Stomach (tissue), 9 donors: ENCODE data around the gene RFX2. TPM values are rescaled to one million over a fixed set of nuclear protein-coding genes. Genes with fewer than 3 reads are reported as not detected.
"Not testable (repeated sequence)": the region's sequence is repeated elsewhere in the genome, so short reads cannot be mapped to it uniquely, and the experiment has no call there.

Experiments used
- DNase-seq, 2 donors: peaks; one replicate each; pipeline versions ENCODE4 v3.0.0 to v3.0.0-alpha.2; 2013 to 2019
- H3K27ac ChIP-seq, 5 donors: fragments of 200-600 bp in 4 of 5; sonication (generic) in 4 of 5; one replicate each; pipeline ENCODE4 v1.5.1; 2013 to 2019; ENCODE audit warnings: mild to moderate bottlenecking in 1 of 5, moderate library complexity in 1 of 5
- H3K27me3 ChIP-seq, 3 donors: fragments of 200-600 bp; sonication (generic); one replicate each; pipeline ENCODE4 v1.5.1; 2017 to 2019; ENCODE audit warnings: mixed run types in 1 of 3
- H3K36me3 ChIP-seq, 4 donors: fragments of 200-600 bp; sonication (generic); 1 replicate in 3 of 4; 2 replicates in 1 of 4; pipeline ENCODE4 v1.5.1; 2016 to 2019
- H3K4me1 ChIP-seq, 4 donors: fragments of 200-600 bp; sonication (generic); one replicate each; pipeline ENCODE4 v1.5.1; 2016 to 2019
- H3K4me3 ChIP-seq, 4 donors: fragments of 200-600 bp; sonication (generic) in 3 of 4; one replicate each; pipeline ENCODE4 v1.5.1; 2016 to 2019; ENCODE audit warnings: mild to moderate bottlenecking in 1 of 4
- H3K9me3 ChIP-seq, 4 donors: fragments of 200-600 bp; sonication (generic); one replicate each; pipeline ENCODE4 v1.5.1; 2016 to 2019
- CTCF ChIP-seq, 7 experiments: fragments of 450-650 bp in 4 of 7; fragments of 200-600 bp in 3 of 7; sonication (generic) in 3 of 7; IDR thresholded peaks; one replicate each; pipeline ENCODE4 v1.5.1; 2016 to 2019; ENCODE audit warnings: antibody characterized with exemption in 7 of 7, control low read depth in 2 of 7, mild to moderate bottlenecking in 1 of 7
- EP300 ChIP-seq: sonication (generic); formaldehyde crosslinking; IDR thresholded peaks from one replicate; pipeline ENCODE4 v1.6.1; 2017; ENCODE audit warnings: antibody characterized with exemption
- POLR2A ChIP-seq, 4 donors: fragments of 450-650 bp; IDR thresholded peaks; one replicate each; pipeline ENCODE4 v1.6.1; 2016; ENCODE audit warnings: antibody characterized with exemption in 4 of 4, control low read depth in 2 of 4, mild to moderate bottlenecking in 1 of 4, moderate library complexity in 1 of 4
- POLR2AphosphoS5 ChIP-seq, 3 donors: sonication (generic); formaldehyde crosslinking; IDR thresholded peaks; one replicate each; pipeline ENCODE4 v1.6.1; 2016; ENCODE audit warnings: antibody characterized with exemption in 3 of 3
- WGBS, 5 donors: extraction: QIAGEN DNeasy Blood & Tissue Kit in 3 of 5; methylation state at CpG; one replicate each; pipeline versions ENCODE4 v1.1.5 to v1.1.7; 2013 to 2018; 5-methylcytosine and 5-hydroxymethylcytosine counted together
- intact Hi-C: fragments of 100-400 bp; cut with DNase I; formaldehyde crosslinking; loops from one replicate; pipeline ENCODE4 v1.15.1; 2023; ENCODE audit warnings: low total_unique reads
- polyA plus RNA-seq, 3 donors: library from polyadenylated mRNA; stranded (reverse); fragments of 200-250 nt; gene quantifications; one replicate each; pipeline ENCODE4 v1.2.3, GENCODE V29; 2013
- total RNA-seq, 5 donors: library from RNA; depleted of rRNA; stranded (reverse); fragments of >200 nt; gene quantifications; one replicate each; pipeline versions ENCODE4 v1.1.0 to v1.2.3, GENCODE V29; 2014 to 2016
- donor health status: healthy with polysubstance abuse.
- donor health status: Bipolar disorder and iron deficiency.
- donor health status: healthy.

The RFX2 gene
- total and polyA plus RNA-seq, 8 donors: 1.2 to 123 (median 8.0) TPM

GRCh38 chr19:6010107-6010506 is 100.2 kb downstream of the RFX2 start:
- H3K36me3 ChIP-seq: peaks cover 3 to 80% (median 62%) of the 10 kb centered on the region in 4 donors
- no peak overlapping the region for H3K4me3 ChIP-seq
- intact Hi-C loops: no loop called here
- no peak overlapping the region for H3K27ac ChIP-seq
- no peaks in the 10 kb centered on the region for H3K9me3 ChIP-seq
- no peaks in the 10 kb centered on the region for H3K4me1 ChIP-seq
- no peak for DNase-seq
- TF ChIP-seq CTCF (IDR thresholded peaks at IDR 0.05) (no peak), POLR2AphosphoS5 (IDR thresholded peaks at IDR 0.05) (no peak), POLR2A (IDR thresholded peaks at IDR 0.05) (no peak), EP300 (no peak)
- no peaks in the 10 kb centered on the region for H3K27me3 ChIP-seq
- WGBS, 5 donors: 91 to 95% (median 94%) methylated on average over 8 to 16 of the region's 16 CpGs

DNA sequence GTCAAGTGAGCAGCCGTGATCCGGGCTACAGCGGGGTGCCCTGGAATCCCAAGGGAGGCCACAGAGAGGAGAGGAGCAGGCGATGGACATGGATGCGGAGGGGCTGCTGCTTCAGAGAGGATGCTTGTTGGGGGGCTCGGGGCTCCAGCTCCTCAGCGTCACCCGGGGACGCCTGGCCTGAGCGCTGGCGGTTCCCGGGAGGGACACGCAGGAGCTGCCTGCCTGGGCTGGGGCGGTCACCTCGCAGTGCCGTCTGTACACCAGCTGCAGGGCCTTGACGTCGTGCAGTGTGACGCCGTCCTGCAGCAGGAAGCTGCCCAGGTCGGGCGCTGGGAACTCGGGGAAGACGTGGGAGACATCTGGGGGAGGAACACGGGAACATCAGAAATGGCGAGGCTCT is 102.4 kb downstream of the RFX2 start:
- DNase-seq: no peak
- intact Hi-C loops: no loop called here
- peaks cover 3 to 90% (median 73%) of the 10 kb centered on the region in 4 donors for H3K36me3 ChIP-seq
- 85 to 90% (median 89%) methylated on average over 26 of the region's 26 CpGs for WGBS, 5 donors
- H3K4me1 ChIP-seq: no peaks in the 10 kb centered on the region
- no peaks in the 10 kb centered on the region for H3K27me3 ChIP-seq
- TF ChIP-seq POLR2AphosphoS5 (IDR thresholded peaks at IDR 0.05) (no peak), CTCF (IDR thresholded peaks at IDR 0.05) (no peak), EP300 (no peak), POLR2A (IDR thresholded peaks at IDR 0.05) (no peak)
- H3K27ac ChIP-seq: no peak overlapping the region
- no peaks in the 10 kb centered on the region for H3K9me3 ChIP-seq
- no peak overlapping the region for H3K4me3 ChIP-seq

DNA sequence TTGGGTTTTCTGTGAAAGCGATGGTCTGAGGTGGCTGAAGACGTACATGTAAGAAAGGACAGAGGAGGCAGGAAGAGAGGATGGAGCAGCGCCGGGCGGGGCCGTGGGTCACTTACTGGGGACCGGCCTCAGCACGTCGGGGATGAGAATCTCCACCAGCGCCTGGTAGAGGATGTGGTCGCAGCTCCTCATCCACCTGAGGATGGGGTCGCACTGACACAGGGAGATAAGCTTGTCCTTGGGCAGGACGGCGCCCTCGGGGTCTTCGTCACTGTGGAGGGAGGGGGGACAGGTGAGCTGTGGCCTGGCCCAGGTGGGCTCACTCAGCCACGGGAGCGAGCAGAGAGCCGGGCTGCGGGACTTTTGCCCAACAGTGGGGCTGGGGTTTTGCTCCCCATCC is 103.4 kb downstream of the RFX2 start:
- WGBS, 5 donors: 90 to 97% (median 95%) methylated on average over 16 to 20 of the region's 20 CpGs
- H3K36me3 ChIP-seq: peaks cover 3 to 92% (median 74%) of the 10 kb centered on the region in 4 donors
- intact Hi-C loops: no loop called here

GRCh38 chr19:6006070-6006446 is 104.2 kb downstream of the RFX2 start:
- H3K4me3 ChIP-seq, DNase-seq, H3K27me3 ChIP-seq, H3K4me1 ChIP-seq, H3K9me3 ChIP-seq, intact Hi-C loops, H3K27ac ChIP-seq: not testable (repeated sequence)
- WGBS, 5 donors: 83 to 96% (median 95%) methylated on average over 7 of the region's 7 CpGs
- peaks cover 3 to 91% (median 75%) of the 10 kb centered on the region in 4 donors for H3K36me3 ChIP-seq

More for the DNA sequence above, 103.4 kb downstream of the RFX2 start:
- Histone ChIP-seq H3K4me1 (no peaks in the 10 kb centered on the region), H3K4me3 (no peak overlapping the region), H3K27ac (no peak overlapping the region), H3K27me3 (no peaks in the 10 kb centered on the region), H3K9me3 (no peaks in the 10 kb centered on the region)
- DNase-seq: no peak
- TF ChIP-seq EP300: no peak
- TF ChIP-seq POLR2AphosphoS5 (IDR thresholded peaks at IDR 0.05): no peak
- no peak for TF ChIP-seq CTCF (IDR thresholded peaks at IDR 0.05)
- TF ChIP-seq POLR2A (IDR thresholded peaks at IDR 0.05): no peak

DNA sequence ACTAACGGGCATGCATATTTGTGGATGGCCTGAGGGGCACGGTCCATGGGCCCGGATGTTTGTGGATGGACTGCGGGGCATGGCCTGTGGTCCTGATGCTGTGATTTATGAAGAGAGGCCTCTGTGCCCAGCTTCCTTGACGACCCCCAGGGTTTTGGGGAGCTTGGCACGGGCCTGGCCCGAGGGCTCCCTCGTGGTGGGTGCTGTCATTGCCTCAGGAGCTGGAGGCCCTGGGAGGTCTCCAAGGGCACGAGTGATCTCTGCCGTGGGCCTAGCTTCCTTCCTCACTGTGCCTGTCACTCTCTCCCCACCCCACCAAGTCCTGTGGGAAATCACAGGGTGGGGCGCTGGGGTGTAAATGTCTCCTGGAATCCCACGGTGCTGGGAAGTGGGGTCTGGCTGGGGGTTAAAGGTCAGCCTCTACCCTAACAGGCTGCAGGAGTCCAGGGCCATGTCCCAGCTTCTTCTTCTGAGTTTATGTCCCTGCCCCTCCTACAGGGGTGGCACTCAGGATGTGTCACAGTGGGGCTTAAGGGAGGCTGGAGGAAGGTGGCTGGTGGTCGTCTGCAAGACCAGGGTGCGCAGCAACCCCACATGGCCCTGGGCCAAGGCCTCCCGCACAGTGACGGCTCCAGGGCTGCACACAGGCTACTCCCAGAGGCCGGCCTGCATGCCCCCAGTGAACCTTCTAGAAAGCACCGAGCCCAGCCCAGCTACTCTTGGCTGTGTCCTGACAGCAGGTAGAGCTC is 104.8 kb downstream of the RFX2 start:
- H3K4me3 ChIP-seq: no peak overlapping the region
- no peak overlapping the region for H3K27ac ChIP-seq
- intact Hi-C loops: no loop called here
- 84 to 90% (median 86%) methylated on average over 15 to 18 of the region's 18 CpGs for WGBS, 5 donors
- no peak for DNase-seq
- H3K4me1 ChIP-seq: no peaks in the 10 kb centered on the region
- TF ChIP-seq EP300 (no peak), POLR2AphosphoS5 (IDR thresholded peaks at IDR 0.05) (no peak), POLR2A (IDR thresholded peaks at IDR 0.05) (no peak), CTCF (IDR thresholded peaks at IDR 0.05) (no peak)
- H3K36me3 ChIP-seq: peaks cover 3 to 93% (median 80%) of the 10 kb centered on the region in 4 donors
- no peaks in the 10 kb centered on the region for H3K9me3 ChIP-seq
- H3K27me3 ChIP-seq: no peaks in the 10 kb centered on the region
